ENCODE results near the gene KRTAP29-1.
"Not testable (repeated sequence)": the region's sequence is repeated elsewhere in the genome, so short reads cannot be mapped to it uniquely, and the experiment has no call there.

KRTAP29-1 gene

GRCh38 chr17:41347869-41348760 lies 45.5 kb upstream of the KRTAP29-1 start (continued):
- TF ChIP-seq ZNF544 (tag by site-specific recombination; IDR thresholded peaks at IDR 0.05), result no peak
- no peak for TF ChIP-seq ZNF747 (tag by site-specific recombination; IDR thresholded peaks at IDR 0.05)

GRCh38 chr17:41346421-41346820 lies 43.8 kb upstream of the KRTAP29-1 start:
- H3K36me3 ChIP-seq (ENCODE audit: control insufficient read depth in 2 of 2, insufficient read depth in 1 of 2, low read length in 2 of 2); H3K4me3 ChIP-seq (ENCODE audit: low read depth, low read length); H3K27ac ChIP-seq (ENCODE audit: extremely low read depth, low read depth, low read length); POLR2A ChIA-PET; H3K4me1 ChIP-seq (ENCODE audit: control insufficient read depth, insufficient read depth, low read length); H3K9me3 ChIP-seq (ENCODE audit: control insufficient read depth, insufficient read depth, low read depth, low read length): not testable (repeated sequence)
- CTCF ChIA-PET, result interaction anchor here (0.6 to 4.2 kb wide), 3 partner anchors 9 to 202 kb away, joined by 3 to 16 read pairs (median 7); no protein-coding TSS in a partner anchor

GRCh38 chr17:41345992-41346391 lies 43.3 kb upstream of the KRTAP29-1 start:
- POLR2A ChIA-PET, result no interaction called here
- Histone ChIP-seq H3K27ac (ENCODE audit: extremely low read depth, low read depth, low read length) (no peak overlapping the region), H3K4me1 (ENCODE audit: control insufficient read depth, insufficient read depth, low read length) (no peaks in the 10 kb centered on the region), H3K36me3 (ENCODE audit: control insufficient read depth in 2 of 2, insufficient read depth in 1 of 2, low read length in 2 of 2) (no peaks in the 10 kb centered on the region), H3K4me3 (ENCODE audit: low read depth, low read length) (no peak overlapping the region), H3K9me3 (ENCODE audit: control insufficient read depth, insufficient read depth, low read depth, low read length) (no peaks in the 10 kb centered on the region)
- CTCF ChIA-PET, result interaction anchor here (0.6 to 4.2 kb wide), 4 partner anchors 9 to 203 kb away, joined by 3 to 16 read pairs (median 6); no protein-coding TSS in a partner anchor
- TF ChIP-seq ZNF280D (tag by site-specific recombination; IDR thresholded peaks at IDR 0.05) (no peak), ZNF488 (tag by site-specific recombination; IDR thresholded peaks at IDR 0.05) (no peak), ZNF555 (tag by site-specific recombination; conservative IDR thresholded peaks at IDR 0.05) (no peak), ZNF350 (tag by site-specific recombination; IDR thresholded peaks at IDR 0.05) (no peak), ATF2 (tag by site-specific recombination; IDR thresholded peaks at IDR 0.05; ENCODE audit: low read depth) (no peak), ZNF148 (tag by site-specific recombination; IDR thresholded peaks at IDR 0.05; ENCODE audit: borderline replicate concordance) (no peak), ZNF707 (tag by site-specific recombination; IDR thresholded peaks at IDR 0.05) (no peak), ZNF629 (tag by site-specific recombination; IDR thresholded peaks at IDR 0.05) (no peak)

All from HEK293 (cell line).